Endometrium (tissue), 2 donors: ENCODE results near the gene MUC2.

ENCODE experiments used
- FAIRE-seq: peaks from 2 replicates; lab custom pipeline; 2012; peaks lifted over from hg19 to GRCh38; lab: Jason Lieb, UNC
- donor health status: control.
- donor health status: control.

MUC2 gene

GRCh38 chr11:1072116-1072820, 2.4 kb upstream of the MUC2 start:
- FAIRE-seq, result no peak

GRCh38 chr11:1072821-1073231, 1.8 kb upstream of the MUC2 start:
- no peak for FAIRE-seq

- no peak for FAIRE-seq
These were observed 1.4 kb upstream of the MUC2 start for GRCh38 chr11:1073261-1073724.

GRCh38 chr11:1073851-1074243, 827 bp upstream of the MUC2 start:
- no peak for FAIRE-seq

GRCh38 chr11:1075341-1075911, 752 bp downstream of the MUC2 start:
- FAIRE-seq, result no peak

- no peak for FAIRE-seq
These were observed 1.5 kb downstream of the MUC2 start for GRCh38 chr11:1076061-1076665.

- no peak for FAIRE-seq
These were observed 2.4 kb downstream of the MUC2 start for GRCh38 chr11:1077033-1077416.

GRCh38 chr11:1077417-1078119, 2.9 kb downstream of the MUC2 start:
- FAIRE-seq, result no peak

- no peak for FAIRE-seq
These were observed 3.5 kb downstream of the MUC2 start for GRCh38 chr11:1078191-1078601.

GRCh38 chr11:1081601-1082311, 7.1 kb downstream of the MUC2 start:
- FAIRE-seq, result no peak

GRCh38 chr11:1082346-1082727, 7.7 kb downstream of the MUC2 start:
- FAIRE-seq, result no peak

GRCh38 chr11:1082728-1083620, 8.3 kb downstream of the MUC2 start:
- FAIRE-seq, result no peak

GRCh38 chr11:1083621-1084551, 9.2 kb downstream of the MUC2 start:
- no peak for FAIRE-seq

- no peak for FAIRE-seq
These were observed 10.1 kb downstream of the MUC2 start for GRCh38 chr11:1084561-1085439.

- FAIRE-seq, result no peak
These were observed 10.9 kb downstream of the MUC2 start for GRCh38 chr11:1085440-1086170.

- no peak for FAIRE-seq
These were observed 11.8 kb downstream of the MUC2 start for GRCh38 chr11:1086171-1087102.

GRCh38 chr11:1087279-1087960, 12.7 kb downstream of the MUC2 start:
- no peak for FAIRE-seq
